AG04449 (cell line): Measurements from ENCODE around the gene SNX11.

Experiments
- CTCF ChIA-PET: fragments of 350-600 bp; formaldehyde crosslinking; extraction: SDS; loops from one replicate; lab custom pipeline; 2021; ENCODE audit warnings: antibody characterized with exemption; lab: Yijun Ruan, JAX
- POLR2A ChIA-PET: fragments of 400-600, 350-600 bp; formaldehyde crosslinking; extraction: SDS; loops from one replicate; lab custom pipeline; 2020; ENCODE audit warnings: antibody characterized with exemption, inconsistent platforms; lab: Yijun Ruan, JAX
- DNase-seq: peaks from one replicate; pipeline ENCODE4 v3.0.0-alpha.2; 2010; ENCODE audit warnings: low read depth, low spot score
- H3K4me3 ChIP-seq: 2 replicates; pipeline ENCODE4 v1.5.1; 2011; ENCODE audit warnings: low read depth, mild to moderate bottlenecking, control low read depth, low read length
- CTCF ChIP-seq: IDR thresholded peaks from one replicate; pipeline ENCODE4 v1.5.1; 2011; ENCODE audit warnings: mild to moderate bottlenecking, moderate library complexity, low read length, control low read depth, inconsistent platforms; ENCODE audit not compliant: insufficient read depth; ENCODE audit errors: missing control alignments

SNX11 gene

GRCh38 chr17:48102043-48102750, 5.4 kb upstream of the SNX11 start:
- POLR2A ChIA-PET = interaction anchor here (2.7 kb wide), 1 partner anchor 53 kb away, joined by 13 read pairs; the partner anchor contains the start of gene NFE2L1
- no peak overlapping the region for H3K4me3 ChIP-seq
- no peak for DNase-seq
- TF ChIP-seq CTCF = no peak
- CTCF ChIA-PET = interaction anchor here (2.2 kb wide), 1 partner anchor 155 kb away, joined by 5 read pairs; no protein-coding TSS in a partner anchor

GRCh38 chr17:48102798-48103715, 4.5 kb upstream of the SNX11 start:
- TF ChIP-seq CTCF = no peak
- no peak overlapping the region for H3K4me3 ChIP-seq
- ChIA-PET POLR2A (no interaction called here), CTCF (interaction anchor here (2.2 kb wide), 1 partner anchor 156 kb away, joined by 5 read pairs; no protein-coding TSS in a partner anchor)
- DNase-seq = no peak

GRCh38 chr17:48104440-48104839, 3.1 kb upstream of the SNX11 start:
- POLR2A ChIA-PET = no interaction called here
- no peak for TF ChIP-seq CTCF
- DNase-seq = no peak
- H3K4me3 ChIP-seq = no peak overlapping the region
- CTCF ChIA-PET = interaction anchor here (1.0 to 2.2 kb wide), 2 partner anchors 23 to 158 kb away, joined by 3 to 5 read pairs; no protein-coding TSS in a partner anchor

GRCh38 chr17:48106802-48107136, 797 bp upstream of the SNX11 start:
- POLR2A ChIA-PET = interaction anchor here (0.6 to 2.0 kb wide), 2 partner anchors 81 to 89 kb away, joined by 3 to 10 read pairs; no protein-coding TSS in a partner anchor

GRCh38 chr17:48110761-48111160, 3.2 kb downstream of the SNX11 start:
- DNase-seq = no peak
- POLR2A ChIA-PET = no interaction called here
- CTCF ChIA-PET = interaction anchor here (1.1 to 3.2 kb wide), 3 partner anchors 19 to 86 kb away, joined by 4 to 8 read pairs (median 4); no protein-coding TSS in a partner anchor
- no peak for TF ChIP-seq CTCF
- H3K4me3 ChIP-seq = no peak overlapping the region

More at GRCh38 chr17:48106802-48107136, 797 bp upstream of the SNX11 start:
- CTCF ChIA-PET = interaction anchor here (0.9 to 4.3 kb wide), 7 partner anchors 10 to 128 kb away, joined by 3 to 48 read pairs (median 6); no protein-coding TSS in a partner anchor
- H3K4me3 ChIP-seq = peak overlapping the region; percentile 97
- no peak for TF ChIP-seq CTCF
- no peak for DNase-seq

- no peak for DNase-seq
- ChIA-PET CTCF (interaction anchor here (0.7 to 3.2 kb wide), 9 partner anchors 12 to 141 kb away, joined by 3 to 8 read pairs (median 4); partner anchors contain the start of gene CDK5RAP3), POLR2A (no interaction called here)
- no peak overlapping the region for H3K4me3 ChIP-seq
- no peak for TF ChIP-seq CTCF
Measured at GRCh38 chr17:48111937-48112241, 4.3 kb downstream of the SNX11 start.
